LNCAP (cell line): ENCODE measurements around the gene TAF1A.

Experiments used
- CTCF ChIP-seq: fragments of 450-650 bp; IDR thresholded peaks from 2 replicates; pipeline ENCODE4 v1.5.1; 2017; ENCODE audit warnings: mild to moderate bottlenecking

TAF1A gene

GRCh38 chr1:222525951-222526350 is 63.8 kb downstream of the TAF1A start:
- no peak for TF ChIP-seq CTCF

- no peak for TF ChIP-seq CTCF
Measured at GRCh38 chr1:222523852-222524251, 65.9 kb downstream of the TAF1A start.

- no peak for TF ChIP-seq CTCF
Measured at GRCh38 chr1:222522105-222522915, 67.4 kb downstream of the TAF1A start.

GRCh38 chr1:222521299-222522104 is 68.2 kb downstream of the TAF1A start:
- no peak for TF ChIP-seq CTCF
